Stimulated activated effector memory CD8-positive, alpha-beta T cell treated with anti-CD3 and anti-CD28 coated beads, Interleukin-12 subunit alpha, Interleukin-12 subunit beta, amount 100 ng/mL, for 72 hours (primary cell): ENCODE measurements around the gene HMGCS2.

ENCODE experiments used
- ATAC-seq: fragments of 150-1000 bp; cut with Tn5 transposase; 2 replicates; pipeline ENCODE4 v1.10.0; 2021
- DNase-seq, 2 donors: peaks; one replicate each; pipeline ENCODE4 v3.0.0; 2021 to 2022; ENCODE audit warnings: low spot score in 2 of 2
- H3K27ac Mint-ChIP-seq: one replicate; pipeline ENCODE4 v1.8.0; 2022; ENCODE audit warnings: mild to moderate bottlenecking, mixed read lengths
- H3K36me3 Mint-ChIP-seq: one replicate; pipeline ENCODE4 v1.8.0; 2022; ENCODE audit warnings: mild to moderate bottlenecking, mixed read lengths
- H3K4me1 Mint-ChIP-seq: one replicate; pipeline ENCODE4 v1.8.0; 2022; ENCODE audit warnings: mixed read lengths
- H3K4me3 Mint-ChIP-seq: one replicate; pipeline ENCODE4 v1.8.0; 2022; ENCODE audit warnings: mild to moderate bottlenecking, mixed read lengths
- H3K9me3 Mint-ChIP-seq: one replicate; pipeline ENCODE4 v1.8.0; 2022; ENCODE audit warnings: mixed read lengths

The HMGCS2 gene

GRCh38 chr1:119732465-119733168, 36.1 kb downstream of the HMGCS2 start:
- H3K36me3 Mint-ChIP-seq: peaks cover 10% of the 10 kb centered on the region
- H3K4me3 Mint-ChIP-seq: no peak overlapping the region
- peak overlapping the region; percentile 32 for H3K27ac Mint-ChIP-seq
- no peak for DNase-seq
- no peaks in the 10 kb centered on the region for H3K9me3 Mint-ChIP-seq
- no peaks in the 10 kb centered on the region for H3K4me1 Mint-ChIP-seq
- no peak for ATAC-seq

DNA sequence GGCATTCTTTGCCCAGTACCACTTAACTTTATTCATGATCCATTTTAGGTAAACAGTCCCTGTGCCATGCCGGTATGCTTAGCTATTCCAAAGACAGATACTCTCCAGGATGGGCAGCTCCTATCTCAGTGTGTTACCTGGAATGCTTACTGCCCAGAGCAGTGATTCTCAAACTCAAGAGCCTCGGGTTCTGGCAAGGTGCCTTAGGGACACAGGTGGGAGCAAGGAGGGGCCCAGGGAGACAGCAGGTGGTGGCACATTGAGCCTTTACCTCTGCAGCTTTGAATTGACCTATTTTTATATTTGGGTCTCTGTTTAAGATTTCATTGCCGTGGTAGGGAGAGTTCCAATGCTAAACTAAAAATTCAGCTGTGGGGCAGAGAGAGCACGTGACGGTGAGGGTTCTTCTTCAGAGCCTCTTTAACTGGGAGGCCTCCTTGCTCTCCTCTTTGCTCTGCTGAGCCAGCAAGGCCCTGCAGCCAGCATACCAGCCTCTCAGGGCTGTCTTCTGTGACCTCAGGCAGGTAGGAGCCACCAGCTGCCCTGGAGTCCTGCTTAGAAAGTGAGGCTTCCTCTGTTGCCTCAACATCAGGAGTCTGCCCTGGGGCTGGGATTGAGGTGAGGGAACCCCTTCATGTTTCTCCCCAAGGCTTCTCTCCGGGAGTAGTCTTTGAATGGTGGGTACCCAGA, 36.8 kb downstream of the HMGCS2 start:
- Mint-ChIP-seq H3K27ac (no peak overlapping the region), H3K4me3 (no peak overlapping the region), H3K36me3 (peaks cover 18% of the 10 kb centered on the region), H3K9me3 (no peaks in the 10 kb centered on the region), H3K4me1 (no peaks in the 10 kb centered on the region)
- DNase-seq (no peak), ATAC-seq (no peak)

DNA sequence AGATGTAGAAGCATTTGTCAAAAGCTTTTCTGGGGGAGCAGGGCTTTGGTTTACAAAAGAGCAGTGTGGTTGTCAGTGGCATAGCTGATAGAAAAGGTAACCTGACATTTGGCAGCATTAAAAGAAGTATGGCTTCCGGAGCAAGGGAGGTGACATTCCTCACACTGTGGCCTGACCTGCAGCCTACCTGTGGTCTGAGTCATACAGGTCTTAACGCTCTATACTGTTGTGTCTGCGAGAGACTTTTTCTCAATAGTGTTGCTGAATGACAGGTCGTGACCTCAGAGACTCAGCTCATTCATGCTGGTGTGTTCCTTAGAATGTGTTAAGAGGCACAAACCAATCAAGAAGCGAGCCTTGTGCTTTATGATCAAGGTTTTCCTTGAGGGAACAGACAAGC, 37.6 kb downstream of the HMGCS2 start:
- Mint-ChIP-seq H3K36me3 (peaks cover 21% of the 10 kb centered on the region), H3K4me1 (no peaks in the 10 kb centered on the region), H3K27ac (no peak overlapping the region), H3K9me3 (no peaks in the 10 kb centered on the region), H3K4me3 (no peak overlapping the region)
- DNase-seq (no peak), ATAC-seq (no peak)

GRCh38 chr1:119729044-119729443, 39.7 kb downstream of the HMGCS2 start:
- Mint-ChIP-seq H3K27ac (no peak overlapping the region), H3K36me3 (peaks cover 19% of the 10 kb centered on the region), H3K9me3 (no peaks in the 10 kb centered on the region), H3K4me3 (no peak overlapping the region), H3K4me1 (no peaks in the 10 kb centered on the region)
- ATAC-seq: no peak
- no peak for DNase-seq

DNA sequence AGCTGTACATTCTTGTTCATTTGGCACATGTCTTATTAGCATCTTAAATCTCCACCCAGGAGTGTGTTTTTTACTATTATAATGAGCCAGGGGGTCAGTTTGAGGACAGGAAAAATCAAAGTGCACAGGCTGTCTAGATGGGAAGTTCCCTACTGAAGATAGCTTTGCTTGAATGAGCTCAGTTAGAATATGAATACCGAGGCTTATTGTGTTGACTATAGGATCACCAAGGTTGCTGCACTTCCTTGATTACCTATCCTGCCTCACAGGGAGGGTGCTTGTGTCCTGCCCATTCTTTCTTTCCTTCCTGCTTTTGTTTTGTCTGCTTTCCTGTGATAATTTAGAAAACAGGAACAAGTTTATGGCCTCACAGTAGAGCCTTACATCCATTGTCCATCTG, 40.7 kb downstream of the HMGCS2 start:
- Mint-ChIP-seq H3K9me3 (no peaks in the 10 kb centered on the region), H3K36me3 (peaks cover 21% of the 10 kb centered on the region), H3K4me1 (no peaks in the 10 kb centered on the region), H3K27ac (no peak overlapping the region), H3K4me3 (no peak overlapping the region)
- DNase-seq: no peak
- ATAC-seq: no peak

GRCh38 chr1:119725626-119726025, 43.1 kb downstream of the HMGCS2 start:
- no peak overlapping the region for H3K27ac Mint-ChIP-seq
- no peaks in the 10 kb centered on the region for H3K9me3 Mint-ChIP-seq
- H3K36me3 Mint-ChIP-seq: peaks cover 31% of the 10 kb centered on the region
- ATAC-seq (no peak), DNase-seq (no peak)
- H3K4me1 Mint-ChIP-seq: no peaks in the 10 kb centered on the region
- no peak overlapping the region for H3K4me3 Mint-ChIP-seq

DNA sequence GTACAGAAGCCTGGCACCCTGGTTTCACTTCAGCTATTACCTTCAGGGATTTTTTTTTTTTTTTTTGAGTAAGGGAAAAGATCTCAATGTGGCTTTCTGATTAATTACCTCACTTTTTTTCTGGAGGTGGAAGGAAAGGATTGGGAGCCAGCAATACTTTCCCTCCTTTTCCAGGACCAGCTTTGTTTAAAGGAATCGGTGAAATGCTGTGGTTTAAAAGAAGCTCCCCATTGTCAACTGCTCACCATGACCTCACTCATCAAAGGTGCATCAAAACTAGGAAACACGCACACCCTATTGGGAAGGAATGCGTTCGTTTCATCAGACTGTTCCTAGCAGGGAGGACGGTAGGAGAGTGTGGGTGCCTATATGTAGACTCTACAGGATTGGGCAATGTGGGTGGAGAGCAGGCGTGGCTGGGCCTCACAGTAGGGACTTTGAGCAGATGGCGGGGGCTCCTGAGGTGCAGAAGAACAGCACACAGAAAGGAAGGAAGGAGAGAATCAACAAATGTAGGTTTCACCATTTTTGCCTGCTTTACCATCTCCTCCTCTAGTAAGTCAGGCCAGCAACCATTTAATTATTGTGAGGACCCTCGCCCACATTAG, 44.0 kb downstream of the HMGCS2 start:
- H3K4me3 Mint-ChIP-seq: no peak overlapping the region
- no peaks in the 10 kb centered on the region for H3K4me1 Mint-ChIP-seq
- DNase-seq: no peak
- peaks cover 31% of the 10 kb centered on the region for H3K36me3 Mint-ChIP-seq
- H3K9me3 Mint-ChIP-seq: no peaks in the 10 kb centered on the region
- ATAC-seq: no peak
- no peak overlapping the region for H3K27ac Mint-ChIP-seq

- DNase-seq: no peak
- no peak overlapping the region for H3K27ac Mint-ChIP-seq
- no peaks in the 10 kb centered on the region for H3K4me1 Mint-ChIP-seq
- H3K9me3 Mint-ChIP-seq: no peaks in the 10 kb centered on the region
- no peak overlapping the region for H3K4me3 Mint-ChIP-seq
- ATAC-seq: no peak
- peaks cover 21% of the 10 kb centered on the region for H3K36me3 Mint-ChIP-seq
Observed at GRCh38 chr1:119721896-119722295, 46.8 kb downstream of the HMGCS2 start.

GRCh38 chr1:119720866-119721440, 47.8 kb downstream of the HMGCS2 start:
- H3K36me3 Mint-ChIP-seq: peaks cover 18% of the 10 kb centered on the region
- H3K4me1 Mint-ChIP-seq: no peaks in the 10 kb centered on the region

GRCh38 chr1:119718972-119719371, 49.7 kb downstream of the HMGCS2 start:
- Mint-ChIP-seq H3K4me1 (peaks cover 6% of the 10 kb centered on the region), H3K9me3 (no peaks in the 10 kb centered on the region), H3K27ac (no peak overlapping the region), H3K4me3 (no peak overlapping the region), H3K36me3 (peaks cover 12% of the 10 kb centered on the region)
- no peak for ATAC-seq
- DNase-seq: no peak

More at GRCh38 chr1:119720866-119721440, 47.8 kb downstream of the HMGCS2 start:
- Mint-ChIP-seq H3K4me3 (no peak overlapping the region), H3K9me3 (no peaks in the 10 kb centered on the region), H3K27ac (no peak overlapping the region)
- no peak for DNase-seq
- ATAC-seq: no peak

DNA sequence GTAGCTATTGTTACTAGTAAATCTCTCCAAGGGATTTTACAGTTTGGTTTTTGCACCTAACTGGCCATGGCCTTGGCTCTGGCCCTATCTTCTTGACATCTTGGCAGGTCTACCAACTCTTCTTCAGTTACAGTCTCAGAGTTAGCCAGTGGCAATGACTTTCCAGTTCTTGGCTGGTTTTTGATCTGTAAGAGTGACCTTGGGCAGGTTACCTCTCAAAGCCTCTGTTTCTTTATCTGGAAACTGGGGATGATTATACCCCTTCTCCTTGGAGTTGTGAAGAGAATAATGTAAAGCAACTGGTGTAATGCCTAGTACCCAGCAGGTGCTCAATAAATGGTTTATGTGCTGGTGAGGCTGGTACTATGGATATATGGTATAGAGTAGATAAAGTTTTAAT, 50.3 kb downstream of the HMGCS2 start:
- H3K36me3 Mint-ChIP-seq: peaks cover 12% of the 10 kb centered on the region
- no peak overlapping the region for H3K27ac Mint-ChIP-seq
- H3K9me3 Mint-ChIP-seq: no peaks in the 10 kb centered on the region
- no peak overlapping the region for H3K4me3 Mint-ChIP-seq
- DNase-seq (no peak), ATAC-seq (no peak)
- peaks cover 10% of the 10 kb centered on the region for H3K4me1 Mint-ChIP-seq

GRCh38 chr1:119715542-119715941, 53.2 kb downstream of the HMGCS2 start:
- H3K36me3 Mint-ChIP-seq: no peaks in the 10 kb centered on the region
- no peak overlapping the region for H3K4me3 Mint-ChIP-seq
- peaks cover 16% of the 10 kb centered on the region for H3K4me1 Mint-ChIP-seq
- no peaks in the 10 kb centered on the region for H3K9me3 Mint-ChIP-seq
- ATAC-seq (no peak), DNase-seq (no peak)
- H3K27ac Mint-ChIP-seq: no peak overlapping the region

DNA sequence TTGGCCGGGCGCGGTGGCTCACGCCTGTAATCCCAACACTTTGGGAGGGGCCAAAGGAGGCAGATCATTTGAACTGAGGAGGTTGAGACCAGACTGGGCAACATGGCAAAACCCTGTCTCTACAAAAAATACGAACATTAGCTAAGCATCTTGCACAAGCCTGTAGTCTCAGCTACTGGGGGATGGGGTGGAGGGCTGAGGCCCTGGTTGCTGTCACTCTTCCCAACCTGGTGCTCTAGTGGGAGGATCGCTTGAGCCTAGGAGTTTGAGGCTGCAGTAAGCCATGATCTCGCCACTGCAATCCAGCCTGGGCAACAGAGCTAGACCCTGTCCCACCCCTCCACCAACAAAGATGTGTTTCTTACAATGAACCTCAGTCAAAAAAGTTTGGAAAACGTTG, 54.1 kb downstream of the HMGCS2 start:
- peaks cover 16% of the 10 kb centered on the region for H3K4me1 Mint-ChIP-seq
- no peak overlapping the region for H3K4me3 Mint-ChIP-seq
- ATAC-seq: no peak
- H3K36me3 Mint-ChIP-seq: no peaks in the 10 kb centered on the region
- H3K9me3 Mint-ChIP-seq: no peaks in the 10 kb centered on the region
- H3K27ac Mint-ChIP-seq: no peak overlapping the region
- no peak for DNase-seq

DNA sequence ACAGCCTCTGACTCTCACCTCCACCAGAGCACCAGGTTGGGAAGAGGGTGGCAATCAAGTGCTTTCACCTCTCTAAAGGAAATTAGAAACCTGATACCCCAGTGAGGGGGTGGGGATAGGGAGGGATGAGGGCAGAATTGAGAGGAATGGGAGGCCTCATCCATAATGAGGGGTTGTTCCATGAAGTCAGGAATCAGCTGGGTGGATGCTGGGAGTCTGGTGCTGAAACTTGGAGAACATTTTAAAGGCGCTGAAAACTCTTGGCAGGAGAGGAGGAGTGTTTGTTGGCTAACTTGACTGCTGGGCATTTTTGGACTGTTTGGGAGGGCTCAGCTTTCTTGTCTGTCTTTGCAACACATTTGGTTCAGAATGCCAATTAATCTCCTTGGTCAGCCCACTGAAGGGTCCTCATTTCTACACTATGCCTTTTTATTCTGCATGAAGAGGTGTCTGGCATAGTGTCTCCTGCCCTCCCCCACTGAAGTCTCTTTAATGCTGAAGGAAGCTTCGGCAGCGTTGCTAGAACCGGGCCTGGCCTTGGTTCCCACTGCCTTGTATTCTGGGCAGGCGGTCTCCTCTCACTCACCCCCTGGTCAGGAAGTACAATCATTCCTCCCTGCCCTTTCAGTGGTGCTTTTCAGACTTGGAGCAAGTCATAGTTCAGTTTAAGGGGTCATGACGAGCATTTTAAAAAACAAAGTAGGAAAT, 54.8 kb downstream of the HMGCS2 start:
- H3K4me3 Mint-ChIP-seq: peak overlapping the region; percentile 83
- DNase-seq: no peak
- no peak for ATAC-seq
- no peaks in the 10 kb centered on the region for H3K36me3 Mint-ChIP-seq
- H3K27ac Mint-ChIP-seq: no peak overlapping the region
- H3K4me1 Mint-ChIP-seq: peaks cover 16% of the 10 kb centered on the region
- no peaks in the 10 kb centered on the region for H3K9me3 Mint-ChIP-seq

- H3K27ac Mint-ChIP-seq: peak overlapping the region; percentile 86
- H3K4me3 Mint-ChIP-seq: peak overlapping the region; percentile 83
- ATAC-seq (no peak), DNase-seq (no peak)
- peaks cover 16% of the 10 kb centered on the region for H3K4me1 Mint-ChIP-seq
- no peaks in the 10 kb centered on the region for H3K36me3 Mint-ChIP-seq
- no peaks in the 10 kb centered on the region for H3K9me3 Mint-ChIP-seq
Observed at GRCh38 chr1:119713039-119713748, 55.5 kb downstream of the HMGCS2 start.
